Heart left ventricle (tissue), 16 donors: ENCODE results near the gene TGFBR2. TPM values are rescaled to one million over a fixed set of nuclear protein-coding genes. Genes with fewer than 3 reads are reported as not detected.

Experiments used
- ATAC-seq, 4 donors: fragments of 200-7000 bp; cut with Tn5 transposase; one replicate each; pipeline ENCODE4 v1.9.1; 2020 to 2022; ENCODE audit warnings: moderate library complexity in 4 of 4, mild to moderate bottlenecking in 3 of 4, moderate number of reproducible peaks in 1 of 4
- DNase-seq, 5 donors: peaks; one replicate each; pipeline ENCODE4 v3.0.0-alpha.2; 2020
- H3K27ac ChIP-seq, 12 donors: fragments of 200-600 bp; sonication (generic) in 4 of 12; one replicate each; pipeline versions ENCODE4 v1.5.0 to v1.8.0; 2016 to 2022; ENCODE audit warnings: mild to moderate bottlenecking in 2 of 12
- H3K27me3 ChIP-seq, 9 donors: fragments of 200-600 bp; sonication (generic) in 2 of 9; one replicate each; pipeline versions ENCODE4 v1.5.1 to v1.8.0; 2016 to 2022; ENCODE audit warnings: mild to moderate bottlenecking in 3 of 9
- H3K36me3 ChIP-seq, 9 donors: fragments of 200-600 bp; sonication (generic) in 2 of 9; one replicate each; pipeline versions ENCODE4 v1.5.0 to v1.8.0; 2018 to 2022; ENCODE audit warnings: mild to moderate bottlenecking in 2 of 9
- H3K4me1 ChIP-seq, 12 donors: fragments of 200-600 bp; sonication (generic) in 4 of 12; one replicate each; pipeline versions ENCODE4 v1.5.0 to v1.8.0; 2016 to 2022; ENCODE audit warnings: mild to moderate bottlenecking in 3 of 12
- H3K4me3 ChIP-seq, 12 donors: fragments of 200-600 bp; sonication (generic) in 4 of 12; one replicate each; pipeline versions ENCODE4 v1.5.0 to v1.8.0; 2017 to 2022; ENCODE audit warnings: mild to moderate bottlenecking in 9 of 12, moderate library complexity in 4 of 12
- H3K9me3 ChIP-seq, 12 donors: fragments of 200-600 bp; sonication (generic) in 4 of 12; one replicate each; pipeline versions ENCODE4 v1.5.0 to v1.8.0; 2016 to 2022; ENCODE audit warnings: mild to moderate bottlenecking in 1 of 12
- CTCF ChIP-seq, 12 donors: fragments of 200-600 bp; sonication (generic) in 4 of 12; IDR thresholded peaks; one replicate each; pipeline versions ENCODE4 v1.5.0 to v1.8.0; 2018 to 2022; ENCODE audit warnings: antibody characterized with exemption in 12 of 12, mild to moderate bottlenecking in 5 of 12
- POLR2A ChIP-seq, 2 donors: fragments of 450-650 bp; IDR thresholded peaks; one replicate each; pipeline ENCODE4 v1.6.1; 2017; ENCODE audit warnings: antibody characterized with exemption in 2 of 2, mild to moderate bottlenecking in 2 of 2, moderate library complexity in 2 of 2
- WGBS, 4 donors: extraction: QIAGEN DNeasy Blood & Tissue Kit in 2 of 4; methylation state at CpG; one replicate each; pipeline versions ENCODE4 v1.1.5 to v1.1.7; 2013 to 2018; 5-methylcytosine and 5-hydroxymethylcytosine counted together
- intact Hi-C, 10 donors: fragments of 100-400 bp; cut with DNase I; formaldehyde crosslinking; loops; one replicate each; pipeline versions ENCODE4 v1.11.1 to v1.14.2; 2022
- polyA plus RNA-seq, 2 donors: library from polyadenylated mRNA; stranded (reverse); fragments of 200-250 nt; gene quantifications; one replicate each; pipeline ENCODE4 v1.2.3, GENCODE V29; 2013
- total RNA-seq, 9 donors: library from RNA; depleted of rRNA in 2 of 9; stranded (reverse); fragments of >200 nt in 2 of 9; fragmentation: NEBNext Ultra II Directional in 3 of 9; extraction: Animal tissue kit (Norgen Biotek cat#: 25700) in 3 of 9; gene quantifications; one replicate each; pipeline versions ENCODE4 v1.1.0 to v1.2.4, GENCODE V29; 2016 to 2023
- donor health status: ischemic (EF 13 %, LVEDD 7.1; RV severe dilation, severe dysfunction).
- donor health status: healthy with polysubstance abuse.
- donor health status: DM: no; HTN: yes; CAD: no.
- donor health status: DM: no; HTN: no; CAD: no.
- donor health status: ischemic (EF 25% LVEDD 6.9; RV normal size, moderate dysfunction).
- donor health status: ischemic (EF 25% LVEDD 5.7; RV mildly dilated, moderate dysfunction).
- donor health status: healthy.
- donor health status: DM: yes; HTN: yes; CAD: no.
- donor health status: ischemic (EF 35%, LVEDD 5.7; RV mildly dilated, moderate dysfunction).
- donor health status: nonischemic (EF 11% LVEDD 7.7; RV severe dilation, severe dysfunction).
- donor health status: DM: yes; HTN: yes; CAD: no.
- donor health status: PGD.
- donor health status: ischemic (EF 29% LVEDD 5.4; RV normal size, mild dysfunction).
- donor health status: nonischemic (EF 23%, LVEDD 6.1; RV moderate dilation, normal function).

The TGFBR2 gene
- total and polyA plus RNA-seq, 11 donors: 13.8 to 217 (median 143) TPM

DNA sequence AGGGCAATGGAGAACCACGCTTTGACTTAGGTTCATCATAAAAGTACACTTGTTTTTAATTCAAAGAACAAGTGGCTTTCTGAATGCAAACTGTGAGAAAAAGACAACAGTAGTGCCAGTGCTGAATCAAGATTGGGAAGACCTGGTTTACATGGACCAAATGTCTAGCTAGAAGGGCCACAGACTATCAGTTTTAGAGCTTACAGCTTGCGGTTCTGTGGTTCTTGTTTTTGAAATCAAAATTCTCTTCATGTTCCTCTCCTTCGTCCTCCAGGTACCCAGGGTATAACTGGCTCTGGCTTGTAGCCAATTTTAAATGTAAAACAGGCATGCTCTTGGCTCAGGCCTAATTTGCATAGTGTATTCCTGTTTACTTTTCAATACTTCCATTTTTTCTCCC is 124.6 kb downstream of the TGFBR2 start:
- DNase-seq: no peak
- 88 to 97% (median 92%) methylated on average over 3 of the region's 3 CpGs for WGBS, 4 donors
- Histone ChIP-seq H3K27ac (no peak overlapping the region), H3K4me1 (peaks cover 0 to 12% (median 3%) of the 10 kb centered on the region in 12 donors), H3K27me3 (no peaks in the 10 kb centered on the region), H3K4me3 (no peak overlapping the region), H3K36me3 (no peaks in the 10 kb centered on the region), H3K9me3 (no peaks in the 10 kb centered on the region)
- TF ChIP-seq CTCF (IDR thresholded peaks at IDR 0.05): no peak
- no peak for TF ChIP-seq POLR2A (IDR thresholded peaks at IDR 0.05)
- ATAC-seq: no peak
- intact Hi-C loops: no loop called here

DNA sequence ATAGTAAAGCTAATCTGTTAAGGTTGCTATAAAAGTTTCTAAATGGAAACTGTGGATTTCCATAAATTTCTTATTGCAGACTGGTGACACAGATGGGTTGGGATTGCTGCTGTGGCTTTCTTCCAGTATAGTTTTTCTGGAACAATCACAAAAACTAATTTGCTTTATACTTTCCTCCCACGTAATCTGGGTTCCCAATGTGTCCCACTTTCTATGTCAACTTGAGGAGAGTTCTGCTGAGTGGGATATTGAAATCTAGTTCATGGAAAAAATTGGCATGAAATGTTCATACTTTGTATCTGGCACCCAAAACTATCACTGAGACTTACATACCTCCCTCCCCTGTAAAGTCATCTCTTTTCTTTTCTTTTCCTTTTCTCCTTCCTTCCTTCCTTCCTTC is 126.8 kb downstream of the TGFBR2 start:
- DNase-seq (no peak), ATAC-seq (no peak)
- intact Hi-C loops: no loop called here
- H3K27me3 ChIP-seq: no peaks in the 10 kb centered on the region
- H3K4me1 ChIP-seq: peaks cover 0 to 12% (median 3%) of the 10 kb centered on the region in 12 donors
- no peak overlapping the region for H3K4me3 ChIP-seq
- 71 to 89% (median 71%) methylated on average over 1 of the region's 1 CpG for WGBS, 4 donors
- H3K9me3 ChIP-seq: no peaks in the 10 kb centered on the region
- H3K36me3 ChIP-seq: no peaks in the 10 kb centered on the region
- no peak overlapping the region for H3K27ac ChIP-seq
- TF ChIP-seq POLR2A (IDR thresholded peaks at IDR 0.05): no peak
- no peak for TF ChIP-seq CTCF (IDR thresholded peaks at IDR 0.05)

- H3K4me1 ChIP-seq: peaks cover 0 to 12% (median 3%) of the 10 kb centered on the region in 12 donors
- ATAC-seq (no peak), DNase-seq (no peak)
- no peaks in the 10 kb centered on the region for H3K36me3 ChIP-seq
- H3K27me3 ChIP-seq: no peaks in the 10 kb centered on the region
- intact Hi-C loops: no loop called here
- no peak overlapping the region for H3K27ac ChIP-seq
- TF ChIP-seq POLR2A (IDR thresholded peaks at IDR 0.05) (no peak), CTCF (IDR thresholded peaks at IDR 0.05) (no peak)
- no peaks in the 10 kb centered on the region for H3K9me3 ChIP-seq
- WGBS, 4 donors: 72 to 85% (median 78%) methylated on average over 2 of the region's 2 CpGs
- no peak overlapping the region for H3K4me3 ChIP-seq
These were observed 127.3 kb downstream of the TGFBR2 start for GRCh38 chr3:30733696-30734095.

DNA sequence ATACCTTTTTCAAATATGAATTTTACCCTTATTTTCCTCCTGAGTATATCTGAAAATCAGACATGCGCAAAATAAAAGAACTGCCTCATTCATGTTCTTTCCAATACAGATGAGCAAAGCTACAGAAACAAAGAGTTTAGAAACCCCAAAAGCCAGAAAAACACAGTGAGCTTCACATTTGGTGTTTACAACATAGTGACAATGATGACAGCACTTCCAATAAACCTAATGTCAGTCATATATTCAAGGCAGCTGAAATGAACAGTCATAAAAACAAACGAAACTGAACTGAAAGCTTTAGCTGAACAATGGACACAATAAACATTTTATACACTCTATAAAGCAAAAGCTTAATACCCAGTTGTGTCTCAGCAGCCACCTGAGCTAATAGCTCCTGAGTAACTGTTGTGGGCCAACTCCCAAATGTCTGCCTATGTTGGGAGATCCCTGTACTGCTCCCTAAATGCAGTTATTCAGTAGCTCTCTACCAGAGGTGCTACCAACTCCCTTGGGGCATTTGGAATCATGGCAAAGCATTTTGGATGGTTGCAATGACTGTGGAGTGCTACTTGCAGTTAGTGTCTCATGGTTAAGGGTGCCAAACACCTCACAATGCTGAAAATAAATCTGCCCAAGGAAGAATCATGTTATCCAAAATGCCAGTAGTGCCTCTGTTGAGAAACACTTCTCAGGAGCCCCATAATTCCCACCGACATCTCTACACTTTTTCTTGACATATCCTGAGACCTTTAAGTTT is 131.5 kb downstream of the TGFBR2 start:
- ATAC-seq: no peak
- 88 to 97% (median 94%) methylated on average over 3 of the region's 3 CpGs for WGBS, 4 donors
- TF ChIP-seq POLR2A (IDR thresholded peaks at IDR 0.05): no peak
- H3K36me3 ChIP-seq: no peaks in the 10 kb centered on the region
- no peak overlapping the region for H3K27ac ChIP-seq
- peaks cover 0 to 4% (median 0%) of the 10 kb centered on the region in 12 donors for H3K4me1 ChIP-seq
- H3K4me3 ChIP-seq: no peak overlapping the region
- no peaks in the 10 kb centered on the region for H3K27me3 ChIP-seq
- H3K9me3 ChIP-seq: no peaks in the 10 kb centered on the region
- DNase-seq: no peak
- intact Hi-C loops: no loop called here

- no peaks in the 10 kb centered on the region for H3K9me3 ChIP-seq
- DNase-seq (no peak), ATAC-seq (no peak)
- no peak overlapping the region for H3K4me3 ChIP-seq
- no peaks in the 10 kb centered on the region for H3K27me3 ChIP-seq
- peaks cover 0 to 9% (median 0%) of the 10 kb centered on the region in 12 donors for H3K4me1 ChIP-seq
- H3K36me3 ChIP-seq: no peaks in the 10 kb centered on the region
- H3K27ac ChIP-seq: no peak overlapping the region
- WGBS, 4 donors: 96 to 97% (median 97%) methylated on average over 3 of the region's 3 CpGs
- intact Hi-C loops: no loop called here
- TF ChIP-seq CTCF (IDR thresholded peaks at IDR 0.05) (no peak), POLR2A (IDR thresholded peaks at IDR 0.05) (no peak)
These were observed 132.2 kb downstream of the TGFBR2 start for GRCh38 chr3:30738605-30739004.
